A549 (cell line): ENCODE measurements around the gene TAS2R60.

Experiments
- BCL3 ChIP-seq: fragments of >200 bp; sonication (Bioruptor Twin); formaldehyde crosslinking; IDR thresholded peaks from 3 replicates; pipeline ENCODE4 v1.6.1; 2016
- CEBPB ChIP-seq, 2 experiments: fragments of >200 bp in 1 of 2; sonication (Bioruptor Twin) in 1 of 2; formaldehyde crosslinking in 1 of 2; IDR thresholded peaks; 2 replicates each; pipeline ENCODE4 v1.6.1; 2012 to 2016
- CTCF ChIP-seq: fragments of >200 bp; sonication (Bioruptor Twin); formaldehyde crosslinking; IDR thresholded peaks from 3 replicates; pipeline ENCODE4 v1.5.1; 2016
- EP300 ChIP-seq, 2 experiments: fragments of >200 bp; sonication (Bioruptor Twin); formaldehyde crosslinking; IDR thresholded peaks; 2 replicates in 1 of 2; 3 replicates in 1 of 2; pipeline ENCODE4 v1.6.1; 2016 to 2017
- ESRRA ChIP-seq: fragments of 150-350 bp; IDR thresholded peaks from 2 replicates; pipeline ENCODE4 v1.6.1; 2014; ENCODE audit warnings: mild to moderate bottlenecking, low read length, borderline replicate concordance
- KDM1A ChIP-seq: fragments of 200-600 bp; sonication (generic); IDR thresholded peaks from 2 replicates; pipeline ENCODE4 v1.6.1; 2016; ENCODE audit warnings: low read depth, mild to moderate bottlenecking
- MAZ ChIP-seq: fragments of 150-350 bp; IDR thresholded peaks from 2 replicates; pipeline ENCODE4 v1.6.1; 2014; ENCODE audit warnings: antibody characterized with exemption, low read depth, low read length, borderline replicate concordance
- POLR2A ChIP-seq: IDR thresholded peaks from 2 replicates; pipeline ENCODE4 v1.6.1; 2012; ENCODE audit warnings: mild to moderate bottlenecking, low read length
- REST ChIP-seq: fragments of 200-600 bp; sonication (generic); IDR thresholded peaks from 2 replicates; pipeline ENCODE4 v1.6.1; 2016; ENCODE audit warnings: antibody characterized with exemption, mild to moderate bottlenecking, moderate library complexity
- TFCP2L1 ChIP-seq: fragments of 250-450 bp; sonication (Bioruptor Pico); IDR thresholded peaks from 2 replicates; pipeline ENCODE4 v1.5.0; 2021; ENCODE audit warnings: mild to moderate bottlenecking
- TF ChIP-seq, protein P1 (sequence below): fragments of >200 bp; sonication (Bioruptor Twin); formaldehyde crosslinking; IDR thresholded peaks from 2 replicates; pipeline ENCODE4 v1.6.1; 2016

DNA sequence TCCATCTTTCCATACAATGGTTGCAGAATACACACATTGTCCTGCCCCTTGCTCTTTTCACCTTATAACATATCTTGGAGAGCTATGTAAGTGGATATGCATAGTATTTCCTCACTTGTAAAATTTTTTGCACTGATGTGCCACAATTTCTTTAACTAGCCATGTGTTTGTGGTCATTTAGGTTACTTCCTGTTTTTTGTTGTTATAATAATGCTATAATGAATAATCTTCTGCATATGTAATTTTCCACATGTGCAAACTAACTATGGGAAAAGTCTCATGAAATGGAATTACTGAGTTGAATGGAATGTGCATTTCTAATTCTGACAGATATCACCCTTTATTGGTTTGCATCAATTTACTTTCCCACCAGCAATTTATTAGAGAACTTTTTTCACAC, 37.2 kb downstream of the TAS2R60 start:
- TF ChIP-seq TFCP2L1 (CRISPR knock-in tag) (no peak), MAZ (no peak), CEBPB (IDR thresholded peaks at IDR 0.05) (no peak), EP300 (IDR thresholded peaks at IDR 0.05) (no peak), POLR2A (no peak), REST (no peak), CTCF (no peak), KDM1A (no peak), BCL3 (no peak), ESRRA (no peak)
- TF ChIP-seq, protein P1, sequence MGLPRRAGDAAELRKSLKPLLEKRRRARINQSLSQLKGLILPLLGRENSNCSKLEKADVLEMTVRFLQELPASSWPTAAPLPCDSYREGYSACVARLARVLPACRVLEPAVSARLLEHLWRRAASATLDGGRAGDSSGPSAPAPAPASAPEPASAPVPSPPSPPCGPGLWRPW, result no peak
